Measurements from ENCODE around the gene RHCE. TPM values are rescaled to one million over a fixed set of nuclear protein-coding genes. Genes with fewer than 3 reads are reported as not detected.
"Not testable (repeated sequence)": the region's sequence is repeated elsewhere in the genome, so short reads cannot be mapped to it uniquely, and the experiment has no call there.

Gene RHCE
- total RNA-seq, 1 experiment from 2014 or later, result 1.4 TPM

DNA sequence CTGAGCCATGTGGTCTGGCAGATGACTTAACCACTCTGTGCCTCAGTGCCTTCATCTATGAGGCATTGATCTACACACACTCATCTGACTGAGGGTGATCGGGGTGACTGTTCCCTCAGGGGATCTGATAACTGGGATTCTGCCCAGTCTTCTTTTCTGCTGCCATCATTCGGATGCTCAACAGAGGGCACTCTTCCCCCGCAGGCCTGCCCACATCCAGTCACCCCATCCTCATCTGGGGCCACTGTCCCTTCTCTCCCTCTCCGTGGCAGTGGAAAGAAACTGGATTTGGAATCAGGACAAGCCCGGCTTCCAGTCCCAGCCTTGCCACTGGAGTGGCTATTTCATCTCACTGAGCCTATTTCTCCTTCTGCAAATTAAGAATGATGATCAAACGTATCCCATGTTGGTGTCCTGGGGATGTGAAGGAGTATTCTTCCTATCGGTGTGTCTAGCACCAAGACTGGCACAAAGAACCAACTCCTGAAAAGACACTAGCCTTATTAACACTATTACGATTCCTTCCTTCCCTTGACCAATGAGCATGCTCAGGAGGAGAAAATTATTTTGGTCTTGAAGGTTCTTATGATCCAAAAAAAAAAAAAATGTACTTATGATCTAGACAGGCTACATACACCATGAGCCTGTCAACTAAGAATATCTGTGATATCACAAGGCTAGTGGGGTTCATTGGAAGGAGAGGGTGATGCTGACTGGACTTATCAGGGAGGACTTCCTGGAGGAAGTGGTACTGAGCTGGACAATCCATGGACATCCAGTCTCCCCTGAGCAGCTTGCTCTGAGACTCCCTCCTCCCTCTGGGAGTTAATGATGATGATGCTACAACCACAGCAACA, 17.4 kb downstream of the RHCE start:
- not testable (repeated sequence) for DNase-seq (ENCODE audit: low read depth)

DNA sequence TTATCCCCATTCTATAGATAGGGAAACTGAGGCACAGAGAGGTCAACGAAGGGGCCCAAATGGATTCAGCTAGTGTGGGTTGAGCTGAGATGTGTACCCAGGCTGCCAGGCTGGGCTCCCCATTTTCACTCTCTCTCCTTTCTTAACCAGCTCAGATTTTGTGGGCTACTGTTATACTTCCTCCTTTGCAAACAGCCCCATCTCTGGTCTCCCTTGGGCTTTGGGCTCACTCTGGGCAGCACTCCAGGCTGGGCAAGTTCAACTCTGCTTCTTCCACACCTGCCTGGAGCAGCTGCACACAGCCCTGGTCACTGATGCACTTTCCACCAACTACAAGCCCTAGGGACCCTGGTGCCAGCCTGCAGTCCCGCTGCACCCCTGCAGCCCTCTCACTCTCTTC, 22.5 kb downstream of the RHCE start:
- DNase-seq (ENCODE audit: low read depth), result not testable (repeated sequence)

DNA sequence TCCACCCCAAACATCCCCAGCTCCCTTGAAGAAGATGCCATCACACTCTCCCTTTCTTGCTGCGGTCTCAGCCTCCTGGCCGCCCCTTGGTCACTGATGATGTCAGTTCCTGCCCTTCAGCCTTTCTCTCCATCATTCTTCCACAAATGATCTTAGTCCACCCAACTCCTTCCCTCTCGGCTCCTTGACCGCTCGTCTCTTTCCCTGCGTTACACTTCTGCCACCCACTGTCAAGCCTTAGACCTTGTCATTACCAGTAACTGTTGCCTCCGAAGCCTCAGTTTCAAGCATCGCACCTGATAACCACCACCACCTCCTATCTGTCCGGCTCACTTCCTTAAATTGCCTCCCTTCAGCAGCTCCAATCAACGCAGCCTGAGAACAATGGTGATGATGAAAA, 23.1 kb downstream of the RHCE start:
- not testable (repeated sequence) for DNase-seq (ENCODE audit: low read depth)

GRCh38 chr1:25392841-25393240, 27.8 kb downstream of the RHCE start:
- DNase-seq (ENCODE audit: low read depth), result no peak

DNA sequence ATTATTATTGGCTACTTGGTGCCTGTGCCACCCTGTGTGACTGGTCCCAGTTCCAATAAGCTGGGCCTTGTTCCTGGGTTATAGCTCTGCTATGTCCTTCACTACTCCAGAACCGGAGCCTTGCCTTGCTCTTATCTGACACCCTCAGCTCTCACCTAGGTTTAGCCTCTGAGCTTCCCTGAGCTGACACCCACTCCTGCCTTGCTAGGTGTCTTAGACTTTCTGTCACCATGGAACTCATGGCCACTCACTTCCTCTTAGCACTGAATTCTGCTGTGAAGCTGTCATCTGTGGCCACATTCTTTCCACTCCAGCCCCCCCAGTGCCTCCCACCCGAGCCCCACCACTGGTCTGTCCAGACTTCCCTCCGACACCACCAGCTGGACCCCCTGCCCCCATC, 30.9 kb downstream of the RHCE start:
- DNase-seq (ENCODE audit: low read depth), result not testable (repeated sequence)

DNA sequence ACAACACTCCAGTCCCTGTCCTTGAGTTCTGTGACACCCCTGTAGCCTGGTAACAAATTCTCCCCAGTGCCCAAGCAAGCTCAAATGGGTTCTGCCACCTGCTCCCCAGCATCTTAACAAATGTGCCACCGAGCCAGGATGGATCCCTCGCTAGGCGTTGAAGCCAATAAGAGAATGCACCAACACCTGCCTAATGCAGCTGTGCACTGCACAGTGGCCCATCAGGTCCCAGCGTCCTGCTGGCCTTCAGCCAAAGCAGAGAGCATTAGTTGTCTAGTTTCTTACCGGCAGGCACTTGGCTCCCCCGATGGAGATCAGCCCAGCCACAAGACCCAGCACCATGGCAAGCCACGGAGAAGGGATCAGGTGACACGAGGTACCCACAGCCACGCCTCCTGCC, 31.9 kb downstream of the RHCE start:
- not testable (repeated sequence) for DNase-seq (ENCODE audit: low read depth)

GRCh38 chr1:25387096-25387495, 33.5 kb downstream of the RHCE start:
- DNase-seq (ENCODE audit: low read depth), result not testable (repeated sequence)

DNA sequence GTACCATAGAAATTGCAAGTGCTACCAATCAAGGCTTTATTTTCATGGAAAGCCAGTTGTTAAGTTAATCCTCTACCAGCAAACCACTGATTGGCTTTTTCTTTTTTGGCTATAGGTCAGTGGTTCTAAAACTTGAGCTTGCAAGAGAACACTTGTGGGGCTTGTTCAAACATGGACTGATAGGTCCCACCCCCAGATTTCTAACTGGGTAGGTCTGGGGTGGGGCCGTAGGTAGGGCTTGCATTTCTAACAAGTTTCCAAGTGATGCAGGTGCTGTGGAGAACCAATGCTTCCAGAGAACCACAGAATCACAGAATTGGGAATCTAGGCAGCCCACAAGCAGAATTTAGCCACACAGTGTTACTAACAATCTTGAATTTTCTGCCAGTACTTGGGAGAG, 36.8 kb downstream of the RHCE start:
- DNase-seq (ENCODE audit: low read depth), result not testable (repeated sequence)

- not testable (repeated sequence) for DNase-seq (ENCODE audit: low read depth)
These were observed 37.5 kb downstream of the RHCE start for GRCh38 chr1:25383090-25383489.

GRCh38 chr1:25382543-25382942, 38.1 kb downstream of the RHCE start:
- not testable (repeated sequence) for DNase-seq (ENCODE audit: low read depth)

GRCh38 chr1:25378367-25378766, 42.3 kb downstream of the RHCE start:
- not testable (repeated sequence) for DNase-seq (ENCODE audit: low read depth)

GRCh38 chr1:25371757-25372156, 48.9 kb downstream of the RHCE start:
- DNase-seq (ENCODE audit: low read depth), result peak; percentile 58

- not testable (repeated sequence) for DNase-seq (ENCODE audit: low read depth)
These were observed 50.8 kb downstream of the RHCE start for GRCh38 chr1:25369691-25370271.

GRCh38 chr1:25369241-25369640, 51.4 kb downstream of the RHCE start:
- peak; percentile 29 for DNase-seq (ENCODE audit: low read depth)

- DNase-seq (ENCODE audit: low read depth), result not testable (repeated sequence)
These were observed 57.7 kb downstream of the RHCE start for GRCh38 chr1:25362634-25363559.

GRCh38 chr1:25361901-25362300, 58.7 kb downstream of the RHCE start:
- DNase-seq (ENCODE audit: low read depth), result no peak

GRCh38 chr1:25360596-25361581, 59.7 kb downstream of the RHCE start:
- peak; percentile 92 for DNase-seq (ENCODE audit: low read depth)

DNA sequence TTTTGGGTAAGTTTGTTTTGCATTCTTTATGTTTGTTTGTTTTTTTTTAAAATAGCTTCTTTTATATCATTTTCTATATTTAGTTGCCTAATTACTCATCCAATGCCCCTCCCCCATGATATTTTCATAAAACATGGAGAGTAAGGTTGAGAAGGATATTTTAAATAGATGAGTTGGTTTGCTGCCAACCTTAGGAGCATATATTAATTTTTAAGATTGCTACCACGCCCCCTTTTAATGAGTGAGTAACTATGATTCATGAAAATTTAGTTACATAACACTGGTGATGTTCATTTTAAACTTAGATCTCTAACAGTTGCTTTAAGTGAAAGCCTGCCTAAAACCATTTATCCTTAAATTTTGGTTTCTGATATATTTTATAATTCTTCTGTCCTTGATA, 63.8 kb downstream of the RHCE start:
- peak; percentile 23 for DNase-seq (ENCODE audit: low read depth)

- no peak for DNase-seq (ENCODE audit: low read depth)
These were observed 64.2 kb downstream of the RHCE start for GRCh38 chr1:25356441-25356840.

- DNase-seq (ENCODE audit: low read depth), result no peak
These were observed 64.7 kb downstream of the RHCE start for GRCh38 chr1:25355841-25356395.

- no peak for DNase-seq (ENCODE audit: low read depth)
These were observed 71.0 kb downstream of the RHCE start for GRCh38 chr1:25349606-25350005.
